ENCODE data around the gene NANOGP8.

The NANOGP8 gene

GRCh38 chr15:35068846-35069475 lies 16.1 kb downstream of the NANOGP8 start:
- TF ChIP-seq CEBPB (IDR thresholded peaks at IDR 0.05) (no peak), FOXM1 (IDR thresholded peaks at IDR 0.05; ENCODE audit: borderline replicate concordance, low read depth) (no peak), USF1 (IDR thresholded peaks at IDR 0.05) (no peak), TEAD4 (IDR thresholded peaks at IDR 0.05) (no peak), YY1 (IDR thresholded peaks at IDR 0.05; ENCODE audit: low read depth) (no peak), CREB1 (IDR thresholded peaks at IDR 0.05; ENCODE audit: low read depth) (no peak), ZBTB7A (IDR thresholded peaks at IDR 0.05; ENCODE audit: low read depth) (no peak), TAF1 (IDR thresholded peaks at IDR 0.05; ENCODE audit: low read depth) (no peak), NFIC (IDR thresholded peaks at IDR 0.05) (no peak), EGR1 (IDR thresholded peaks at IDR 0.05) (no peak)
- TF ChIP-seq, protein P1, sequence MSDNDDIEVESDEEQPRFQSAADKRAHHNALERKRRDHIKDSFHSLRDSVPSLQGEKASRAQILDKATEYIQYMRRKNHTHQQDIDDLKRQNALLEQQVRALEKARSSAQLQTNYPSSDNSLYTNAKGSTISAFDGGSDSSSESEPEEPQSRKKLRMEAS (IDR thresholded peaks at IDR 0.05) = no peak

DNA sequence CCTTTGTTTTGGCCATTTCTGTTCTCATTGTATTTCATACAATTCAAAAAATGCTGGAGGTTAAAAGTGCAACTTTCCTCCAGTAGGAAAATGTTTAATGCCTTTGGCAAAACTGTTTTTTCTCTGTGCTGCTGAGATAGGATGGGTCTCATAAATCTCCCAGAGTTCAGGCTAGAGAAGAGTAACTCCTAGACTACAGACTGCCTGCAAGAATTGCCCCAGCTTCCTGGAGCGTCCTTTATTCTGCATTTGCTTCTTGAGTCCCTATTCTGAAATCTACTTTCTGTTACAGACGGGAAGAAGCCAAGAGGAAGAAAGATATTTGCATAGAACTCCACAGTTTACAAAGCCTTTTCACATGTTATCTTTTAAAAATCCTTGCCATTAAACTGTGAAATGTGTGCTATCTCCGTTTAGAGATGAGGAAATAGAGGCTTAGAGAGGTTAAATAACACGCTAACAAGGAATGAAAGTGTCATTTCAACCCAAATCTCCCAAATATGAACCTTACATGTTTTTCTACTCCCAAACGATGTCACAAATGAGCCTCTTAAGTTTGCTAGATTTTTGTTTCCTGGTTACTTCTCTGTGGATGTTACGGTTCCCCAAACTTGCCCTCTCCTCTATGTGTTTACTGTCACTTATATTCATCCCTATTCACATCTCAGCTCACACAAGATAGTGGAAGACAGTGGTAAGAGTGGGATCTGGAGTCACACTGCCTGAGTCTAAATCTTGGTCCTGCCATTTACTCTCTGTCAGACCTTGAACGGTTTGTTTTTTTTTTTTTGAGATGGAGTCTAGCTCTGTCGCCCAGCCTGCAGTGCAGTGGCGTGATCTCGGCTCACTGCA lies 17.4 kb downstream of the NANOGP8 start:
- TF ChIP-seq TCF12 (IDR thresholded peaks at IDR 0.05; ENCODE audit: low read depth) (no peak), CREB1 (IDR thresholded peaks at IDR 0.05; ENCODE audit: low read depth) (no peak), TAF1 (IDR thresholded peaks at IDR 0.05; ENCODE audit: low read depth) (no peak), EGR1 (IDR thresholded peaks at IDR 0.05) (no peak), USF1 (IDR thresholded peaks at IDR 0.05) (no peak), RAD21 (IDR thresholded peaks at IDR 0.05; ENCODE audit: low read depth) (no peak), NFIC (IDR thresholded peaks at IDR 0.05) (no peak), CEBPB (IDR thresholded peaks at IDR 0.05) (no peak), FOXM1 (IDR thresholded peaks at IDR 0.05; ENCODE audit: borderline replicate concordance, low read depth) (no peak), YY1 (IDR thresholded peaks at IDR 0.05; ENCODE audit: low read depth) (no peak), EP300 (IDR thresholded peaks at IDR 0.05; ENCODE audit: borderline replicate concordance) (no peak)
- TF ChIP-seq, protein P2, sequence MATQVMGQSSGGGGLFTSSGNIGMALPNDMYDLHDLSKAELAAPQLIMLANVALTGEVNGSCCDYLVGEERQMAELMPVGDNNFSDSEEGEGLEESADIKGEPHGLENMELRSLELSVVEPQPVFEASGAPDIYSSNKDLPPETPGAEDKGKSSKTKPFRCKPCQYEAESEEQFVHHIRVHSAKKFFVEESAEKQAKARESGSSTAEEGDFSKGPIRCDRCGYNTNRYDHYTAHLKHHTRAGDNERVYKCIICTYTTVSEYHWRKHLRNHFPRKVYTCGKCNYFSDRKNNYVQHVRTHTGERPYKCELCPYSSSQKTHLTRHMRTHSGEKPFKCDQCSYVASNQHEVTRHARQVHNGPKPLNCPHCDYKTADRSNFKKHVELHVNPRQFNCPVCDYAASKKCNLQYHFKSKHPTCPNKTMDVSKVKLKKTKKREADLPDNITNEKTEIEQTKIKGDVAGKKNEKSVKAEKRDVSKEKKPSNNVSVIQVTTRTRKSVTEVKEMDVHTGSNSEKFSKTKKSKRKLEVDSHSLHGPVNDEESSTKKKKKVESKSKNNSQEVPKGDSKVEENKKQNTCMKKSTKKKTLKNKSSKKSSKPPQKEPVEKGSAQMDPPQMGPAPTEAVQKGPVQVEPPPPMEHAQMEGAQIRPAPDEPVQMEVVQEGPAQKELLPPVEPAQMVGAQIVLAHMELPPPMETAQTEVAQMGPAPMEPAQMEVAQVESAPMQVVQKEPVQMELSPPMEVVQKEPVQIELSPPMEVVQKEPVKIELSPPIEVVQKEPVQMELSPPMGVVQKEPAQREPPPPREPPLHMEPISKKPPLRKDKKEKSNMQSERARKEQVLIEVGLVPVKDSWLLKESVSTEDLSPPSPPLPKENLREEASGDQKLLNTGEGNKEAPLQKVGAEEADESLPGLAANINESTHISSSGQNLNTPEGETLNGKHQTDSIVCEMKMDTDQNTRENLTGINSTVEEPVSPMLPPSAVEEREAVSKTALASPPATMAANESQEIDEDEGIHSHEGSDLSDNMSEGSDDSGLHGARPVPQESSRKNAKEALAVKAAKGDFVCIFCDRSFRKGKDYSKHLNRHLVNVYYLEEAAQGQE (IDR thresholded peaks at IDR 0.05; ENCODE audit: low read depth) = no peak
- TF ChIP-seq, protein P1 (IDR thresholded peaks at IDR 0.05) = no peak

DNA sequence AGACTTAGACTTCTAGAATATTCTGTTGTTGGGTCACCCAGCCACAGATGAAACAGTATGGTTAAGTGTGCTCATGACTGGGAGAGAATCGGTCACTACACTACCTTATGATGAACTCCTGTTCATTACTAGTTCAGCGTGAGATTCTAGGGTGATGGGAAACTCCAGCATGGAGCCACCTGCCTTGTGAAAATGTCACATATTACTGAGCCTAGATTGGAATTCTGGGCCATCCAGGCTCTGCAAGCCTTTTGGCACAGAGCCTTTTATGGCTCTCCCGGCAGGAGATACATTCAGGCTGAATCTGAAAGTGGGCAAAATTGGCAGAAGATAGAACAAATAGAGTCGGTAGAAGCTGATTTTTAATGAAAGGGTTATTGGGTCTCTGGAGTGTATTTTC lies 19.0 kb downstream of the NANOGP8 start:
- TF ChIP-seq, protein P2 (IDR thresholded peaks at IDR 0.05; ENCODE audit: low read depth) = no peak
- TF ChIP-seq YY1 (IDR thresholded peaks at IDR 0.05; ENCODE audit: low read depth) (no peak), CEBPB (IDR thresholded peaks at IDR 0.05) (no peak), FOXM1 (IDR thresholded peaks at IDR 0.05; ENCODE audit: borderline replicate concordance, low read depth) (no peak), TAF1 (IDR thresholded peaks at IDR 0.05; ENCODE audit: low read depth) (no peak), NFIC (IDR thresholded peaks at IDR 0.05) (no peak), EGR1 (IDR thresholded peaks at IDR 0.05) (no peak), RAD21 (IDR thresholded peaks at IDR 0.05; ENCODE audit: low read depth) (no peak), TCF12 (IDR thresholded peaks at IDR 0.05; ENCODE audit: low read depth) (no peak), TEAD4 (IDR thresholded peaks at IDR 0.05) (no peak), EP300 (IDR thresholded peaks at IDR 0.05; ENCODE audit: borderline replicate concordance) (no peak), USF1 (IDR thresholded peaks at IDR 0.05) (no peak), CREB1 (IDR thresholded peaks at IDR 0.05; ENCODE audit: low read depth) (no peak), ZBTB7A (IDR thresholded peaks at IDR 0.05; ENCODE audit: low read depth) (no peak)

DNA sequence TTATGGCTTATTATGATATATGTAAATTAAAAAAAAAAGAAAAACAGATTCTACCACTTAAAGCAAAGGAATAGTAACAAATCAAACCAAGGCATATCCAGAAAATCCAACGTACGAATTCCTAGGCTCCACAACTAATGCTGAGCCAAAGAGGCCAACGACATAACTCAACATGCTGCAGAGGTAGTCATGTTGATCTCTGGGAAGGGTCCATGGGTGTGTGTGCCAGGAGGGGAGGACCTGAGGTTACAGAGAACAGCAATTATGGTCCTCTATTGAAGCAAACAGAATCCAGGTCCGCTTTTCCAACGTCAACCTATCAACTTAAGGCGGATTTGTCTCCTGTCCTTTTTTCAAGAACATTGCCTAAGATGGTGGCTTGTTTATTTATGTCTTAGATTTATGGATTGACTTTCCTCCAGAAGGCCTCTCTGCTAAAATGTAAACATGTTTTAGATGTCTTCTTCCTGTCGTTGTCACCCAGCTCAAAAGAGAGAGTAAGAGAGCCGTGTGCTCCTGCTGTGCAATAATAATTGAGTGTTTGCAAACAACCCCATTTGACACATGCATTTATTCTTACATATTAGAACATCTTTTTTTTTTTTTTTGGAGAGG lies 20.4 kb downstream of the NANOGP8 start:
- TF ChIP-seq EP300 (IDR thresholded peaks at IDR 0.05; ENCODE audit: borderline replicate concordance) (no peak), USF1 (IDR thresholded peaks at IDR 0.05) (no peak), ZBTB7A (IDR thresholded peaks at IDR 0.05; ENCODE audit: low read depth) (no peak), EGR1 (IDR thresholded peaks at IDR 0.05) (no peak), NFIC (IDR thresholded peaks at IDR 0.05) (no peak), YY1 (IDR thresholded peaks at IDR 0.05; ENCODE audit: low read depth) (no peak), CREB1 (IDR thresholded peaks at IDR 0.05; ENCODE audit: low read depth) (no peak), CEBPB (IDR thresholded peaks at IDR 0.05) (no peak), RAD21 (IDR thresholded peaks at IDR 0.05; ENCODE audit: low read depth) (no peak), FOXM1 (IDR thresholded peaks at IDR 0.05; ENCODE audit: borderline replicate concordance, low read depth) (no peak), TAF1 (IDR thresholded peaks at IDR 0.05; ENCODE audit: low read depth) (no peak), TCF12 (IDR thresholded peaks at IDR 0.05; ENCODE audit: low read depth) (no peak), TEAD4 (IDR thresholded peaks at IDR 0.05) (no peak)
- TF ChIP-seq, protein P1 (IDR thresholded peaks at IDR 0.05) = no peak
- TF ChIP-seq, protein P2 (IDR thresholded peaks at IDR 0.05; ENCODE audit: low read depth) = no peak

Measured in Ishikawa (cell line).